ENCODE results near the gene AFF2. TPM values are rescaled to one million over a fixed set of nuclear protein-coding genes. Genes with fewer than 3 reads are reported as not detected.

The AFF2 gene
- total RNA-seq, 1 donor from 2014 or later, result 10.9 TPM

DNA sequence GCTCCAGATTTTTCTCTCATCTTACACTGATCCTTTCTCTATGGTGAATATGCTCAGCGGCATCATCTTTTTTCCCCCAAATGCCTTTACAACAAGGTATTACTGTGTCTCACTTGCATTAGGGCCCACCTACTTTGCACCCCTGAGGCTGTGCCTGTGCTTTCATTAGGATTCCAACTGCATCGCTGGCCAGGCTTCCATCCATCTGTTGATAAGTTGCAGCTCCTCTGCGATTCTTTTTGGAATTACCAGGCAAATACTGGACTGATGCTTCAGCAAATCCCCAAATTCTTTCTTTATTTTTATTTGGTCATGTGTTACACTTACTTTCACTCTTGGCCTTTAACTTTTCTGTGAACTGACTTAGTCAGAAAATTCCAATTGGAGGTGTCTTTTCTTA lies 77.3 kb downstream of the AFF2 start:
- TF ChIP-seq, protein P1, sequence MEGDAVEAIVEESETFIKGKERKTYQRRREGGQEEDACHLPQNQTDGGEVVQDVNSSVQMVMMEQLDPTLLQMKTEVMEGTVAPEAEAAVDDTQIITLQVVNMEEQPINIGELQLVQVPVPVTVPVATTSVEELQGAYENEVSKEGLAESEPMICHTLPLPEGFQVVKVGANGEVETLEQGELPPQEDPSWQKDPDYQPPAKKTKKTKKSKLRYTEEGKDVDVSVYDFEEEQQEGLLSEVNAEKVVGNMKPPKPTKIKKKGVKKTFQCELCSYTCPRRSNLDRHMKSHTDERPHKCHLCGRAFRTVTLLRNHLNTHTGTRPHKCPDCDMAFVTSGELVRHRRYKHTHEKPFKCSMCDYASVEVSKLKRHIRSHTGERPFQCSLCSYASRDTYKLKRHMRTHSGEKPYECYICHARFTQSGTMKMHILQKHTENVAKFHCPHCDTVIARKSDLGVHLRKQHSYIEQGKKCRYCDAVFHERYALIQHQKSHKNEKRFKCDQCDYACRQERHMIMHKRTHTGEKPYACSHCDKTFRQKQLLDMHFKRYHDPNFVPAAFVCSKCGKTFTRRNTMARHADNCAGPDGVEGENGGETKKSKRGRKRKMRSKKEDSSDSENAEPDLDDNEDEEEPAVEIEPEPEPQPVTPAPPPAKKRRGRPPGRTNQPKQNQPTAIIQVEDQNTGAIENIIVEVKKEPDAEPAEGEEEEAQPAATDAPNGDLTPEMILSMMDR (IDR thresholded peaks at IDR 0.05), result no peak
- ATAC-seq (no peak), DNase-seq (no peak)
- H3K4me1 ChIP-seq, result no peaks in the 10 kb centered on the region
- no peaks in the 10 kb centered on the region for H3K27me3 ChIP-seq (ENCODE audit: low read depth)
- no peaks in the 10 kb centered on the region for H3K36me3 ChIP-seq
- no peak overlapping the region for H3K4me3 ChIP-seq
- no peak overlapping the region for H3K27ac ChIP-seq
- intact Hi-C loops (cut with DNase I), result no loop called here
- no peaks in the 10 kb centered on the region for H3K9me3 ChIP-seq

DNA sequence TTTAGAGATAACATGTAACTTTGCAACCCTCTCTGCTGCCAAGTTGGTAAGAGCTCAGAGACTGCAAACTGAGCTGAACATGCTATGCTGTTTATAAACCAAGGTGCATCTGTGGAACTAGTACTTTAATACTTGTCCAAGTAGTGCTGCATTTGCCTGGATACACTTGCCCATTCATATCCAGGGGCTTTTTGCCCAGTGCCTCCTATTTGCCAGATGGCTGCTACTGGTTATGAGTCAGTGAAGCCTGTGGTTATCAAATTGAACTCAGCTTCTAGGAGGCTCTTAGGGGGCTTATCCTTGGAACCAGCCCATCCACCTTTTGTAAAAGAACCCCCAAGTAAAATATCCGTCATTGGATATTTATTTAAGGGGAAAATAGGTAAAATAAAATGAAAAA lies 79.6 kb downstream of the AFF2 start:
- intact Hi-C loops (cut with DNase I), result no loop called here
- TF ChIP-seq, protein P1 (IDR thresholded peaks at IDR 0.05), result no peak
- DNase-seq (no peak), ATAC-seq (no peak)
- Histone ChIP-seq H3K36me3 (no peaks in the 10 kb centered on the region), H3K4me1 (no peaks in the 10 kb centered on the region), H3K9me3 (no peaks in the 10 kb centered on the region), H3K27me3 (ENCODE audit: low read depth) (no peaks in the 10 kb centered on the region), H3K27ac (no peak overlapping the region), H3K4me3 (no peak overlapping the region)

DNA sequence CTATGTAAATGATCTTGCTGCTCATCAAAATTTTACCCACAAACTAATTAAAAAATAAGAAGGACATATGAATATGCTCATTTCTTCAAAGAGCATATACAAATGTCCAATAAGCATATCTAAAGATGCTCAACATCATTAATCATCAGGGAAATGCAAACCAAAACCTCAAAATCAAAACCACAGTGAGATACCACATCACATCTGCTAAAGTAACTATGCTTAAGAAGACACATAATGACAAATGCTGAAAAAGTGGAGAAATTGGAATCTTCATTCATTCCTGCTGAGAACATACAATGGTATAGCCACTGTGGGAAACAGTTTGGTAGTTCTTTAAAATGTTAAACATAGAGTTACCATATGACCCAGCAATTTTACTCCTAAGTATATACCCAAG lies 81.9 kb downstream of the AFF2 start:
- Histone ChIP-seq H3K4me3 (no peak overlapping the region), H3K27me3 (ENCODE audit: low read depth) (no peaks in the 10 kb centered on the region), H3K36me3 (no peaks in the 10 kb centered on the region), H3K27ac (no peak overlapping the region), H3K9me3 (no peaks in the 10 kb centered on the region), H3K4me1 (no peaks in the 10 kb centered on the region)
- intact Hi-C loops (cut with DNase I), result no loop called here
- DNase-seq (no peak), ATAC-seq (no peak)
- TF ChIP-seq, protein P1 (IDR thresholded peaks at IDR 0.05), result no peak

DNA sequence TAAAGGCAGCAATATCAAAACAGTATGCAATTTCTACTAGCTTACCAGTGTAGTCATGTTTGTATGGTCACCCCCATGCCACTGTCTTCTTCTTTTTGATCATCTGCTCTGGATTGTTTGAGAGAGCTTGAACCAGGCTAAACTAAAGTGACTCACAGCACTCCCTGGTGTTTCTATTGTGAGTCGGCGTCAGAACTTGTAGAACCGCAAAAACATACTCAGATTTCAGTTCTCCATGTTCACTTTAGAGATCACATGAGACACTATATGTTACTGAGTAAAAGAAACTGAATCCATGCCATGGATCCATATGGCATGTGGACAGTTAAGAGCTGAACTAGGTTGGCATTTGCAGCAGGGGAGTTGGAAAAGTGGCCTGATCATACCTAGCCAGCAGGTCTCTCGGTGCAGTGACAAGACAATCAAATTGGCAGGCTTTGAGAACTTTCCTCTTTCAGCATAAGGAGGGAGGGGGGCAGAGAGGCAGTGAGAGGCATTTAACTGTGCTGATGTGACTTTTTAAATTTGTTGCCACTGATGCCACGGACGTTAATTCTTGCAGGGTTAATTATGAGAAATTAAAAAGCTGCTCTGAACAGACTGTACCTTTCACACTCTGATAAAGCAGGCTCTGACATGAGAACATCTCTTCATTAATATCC lies 88.4 kb downstream of the AFF2 start:
- no peak for DNase-seq
- Histone ChIP-seq H3K27ac (no peak overlapping the region), H3K27me3 (ENCODE audit: low read depth) (no peaks in the 10 kb centered on the region), H3K9me3 (no peaks in the 10 kb centered on the region), H3K36me3 (no peaks in the 10 kb centered on the region), H3K4me1 (no peaks in the 10 kb centered on the region), H3K4me3 (no peak overlapping the region)
- TF ChIP-seq, protein P1 (IDR thresholded peaks at IDR 0.05), result no peak
- no peak for ATAC-seq
- intact Hi-C loops (cut with DNase I), result no loop called here

DNA sequence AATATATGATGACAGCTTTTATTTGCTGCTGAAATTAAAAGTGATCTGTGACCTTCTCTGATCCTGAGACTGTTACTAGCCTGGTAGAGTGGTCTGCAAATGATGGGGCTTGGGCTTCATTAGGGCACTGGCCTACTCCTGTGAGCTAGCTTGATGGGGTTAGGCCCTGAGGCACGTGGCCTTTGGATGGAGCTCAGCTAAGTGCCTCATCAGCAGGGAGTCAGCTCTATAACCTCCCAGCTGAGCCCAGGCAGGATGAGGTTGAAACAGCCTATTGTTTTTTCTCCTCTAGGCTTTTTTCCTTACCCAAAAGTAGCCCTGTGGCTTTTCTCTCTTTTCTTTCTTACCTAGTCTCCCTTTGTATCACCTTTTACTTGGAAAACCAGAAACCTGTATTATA lies 92.2 kb downstream of the AFF2 start:
- Histone ChIP-seq H3K4me3 (no peak overlapping the region), H3K4me1 (no peaks in the 10 kb centered on the region), H3K27me3 (ENCODE audit: low read depth) (no peaks in the 10 kb centered on the region), H3K27ac (no peak overlapping the region), H3K36me3 (no peaks in the 10 kb centered on the region), H3K9me3 (no peaks in the 10 kb centered on the region)
- intact Hi-C loops (cut with DNase I), result no loop called here
- no peak for DNase-seq
- ATAC-seq, result no peak
- TF ChIP-seq, protein P1 (IDR thresholded peaks at IDR 0.05), result no peak
